B cell (primary cell): Measurements from ENCODE around the gene ACE.

ENCODE experiments used
- EZH2 ChIP-seq: IDR thresholded peaks from 2 replicates; pipeline ENCODE4 v1.6.1; 2012; ENCODE audit warnings: borderline replicate concordance, low read depth, mild to moderate bottlenecking, moderate library complexity, low read length; ENCODE audit not compliant: insufficient read depth, poor library complexity, severe bottlenecking
- TF ChIP-seq, protein P1 (sequence below): fragments of 200-600 bp; IDR thresholded peaks from one replicate; pipeline ENCODE4 v1.8.0; 2022; ENCODE audit warnings: antibody characterized with exemption, mild to moderate bottlenecking

DNA sequence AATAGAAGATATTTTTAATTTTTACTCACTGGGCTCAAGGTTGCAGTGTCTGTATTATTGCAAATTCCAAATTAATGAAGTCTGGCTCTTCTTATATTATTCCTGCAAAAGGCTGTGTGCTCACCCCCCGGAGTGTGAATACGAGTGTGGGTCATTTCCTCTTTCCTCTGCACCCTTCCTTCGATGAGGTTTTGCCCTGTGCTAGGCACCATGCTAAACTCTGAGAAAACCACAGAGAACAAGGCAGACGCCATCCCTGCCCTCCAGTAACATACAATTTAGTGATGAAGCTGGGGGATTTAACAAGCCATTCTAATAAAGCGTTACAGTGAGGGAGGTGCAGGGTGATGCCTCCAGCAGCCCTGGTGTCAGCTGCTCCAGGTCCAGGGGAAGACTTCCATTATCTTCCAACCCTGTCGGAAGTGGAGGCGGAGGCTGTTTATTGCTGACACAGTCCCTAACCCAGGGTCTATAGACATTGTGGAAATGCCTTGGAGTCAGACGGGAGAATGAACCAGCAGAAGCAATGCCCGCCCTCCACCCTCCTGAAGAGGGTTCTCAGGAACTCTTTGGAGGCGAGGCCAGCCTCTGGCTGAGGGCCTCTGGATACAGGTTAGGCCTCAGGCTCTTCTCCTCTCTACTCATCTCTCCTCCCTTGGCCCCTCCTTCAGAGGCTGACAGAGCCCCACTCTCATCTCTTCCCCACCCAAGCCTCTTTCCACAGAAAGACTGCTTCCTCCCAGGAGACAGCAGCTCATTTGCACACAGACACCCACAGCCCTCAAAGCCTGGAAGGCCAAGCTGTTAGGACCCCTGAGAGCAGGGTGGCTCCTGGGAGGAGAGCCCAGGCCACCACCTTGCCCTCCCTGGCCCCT, 2.0 kb upstream of the ACE start:
- TF ChIP-seq, protein P1, sequence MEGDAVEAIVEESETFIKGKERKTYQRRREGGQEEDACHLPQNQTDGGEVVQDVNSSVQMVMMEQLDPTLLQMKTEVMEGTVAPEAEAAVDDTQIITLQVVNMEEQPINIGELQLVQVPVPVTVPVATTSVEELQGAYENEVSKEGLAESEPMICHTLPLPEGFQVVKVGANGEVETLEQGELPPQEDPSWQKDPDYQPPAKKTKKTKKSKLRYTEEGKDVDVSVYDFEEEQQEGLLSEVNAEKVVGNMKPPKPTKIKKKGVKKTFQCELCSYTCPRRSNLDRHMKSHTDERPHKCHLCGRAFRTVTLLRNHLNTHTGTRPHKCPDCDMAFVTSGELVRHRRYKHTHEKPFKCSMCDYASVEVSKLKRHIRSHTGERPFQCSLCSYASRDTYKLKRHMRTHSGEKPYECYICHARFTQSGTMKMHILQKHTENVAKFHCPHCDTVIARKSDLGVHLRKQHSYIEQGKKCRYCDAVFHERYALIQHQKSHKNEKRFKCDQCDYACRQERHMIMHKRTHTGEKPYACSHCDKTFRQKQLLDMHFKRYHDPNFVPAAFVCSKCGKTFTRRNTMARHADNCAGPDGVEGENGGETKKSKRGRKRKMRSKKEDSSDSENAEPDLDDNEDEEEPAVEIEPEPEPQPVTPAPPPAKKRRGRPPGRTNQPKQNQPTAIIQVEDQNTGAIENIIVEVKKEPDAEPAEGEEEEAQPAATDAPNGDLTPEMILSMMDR, result no peak
- no peak for TF ChIP-seq EZH2
